Testis (tissue), 2 donors: ENCODE data around the gene IL18BP.

Experiments used
- CTCF ChIP-seq, 3 experiments: fragments of 450-650 bp in 2 of 3; fragments of 200-600 bp in 1 of 3; sonication (generic) in 1 of 3; IDR thresholded peaks; one replicate each; pipeline ENCODE4 v1.5.1; 2016 to 2019; ENCODE audit warnings: antibody characterized with exemption in 3 of 3, mild to moderate bottlenecking in 2 of 3, moderate library complexity in 1 of 3
- POLR2A ChIP-seq: fragments of 450-650 bp; IDR thresholded peaks from one replicate; pipeline ENCODE4 v1.6.1; 2017; ENCODE audit warnings: antibody characterized with exemption, mild to moderate bottlenecking, moderate library complexity

- TF ChIP-seq POLR2A: no peak
- no peak for TF ChIP-seq CTCF (IDR thresholded peaks at IDR 0.05)
These were observed 1.6 kb downstream of the IL18BP start for GRCh38 chr11:72000202-72000867.
